Colonic mucosa (tissue), 4 donors: ENCODE results near the gene ZNF777. TPM values are rescaled to one million over a fixed set of nuclear protein-coding genes. Genes with fewer than 3 reads are reported as not detected.

Experiments
- DNase-seq: peaks from one replicate; pipeline ENCODE4 v3.0.0-alpha.2; 2020
- H3K27ac ChIP-seq: fragments of 200-600 bp; one replicate; pipeline ENCODE4 v1.8.0; 2021
- H3K27me3 ChIP-seq: fragments of 200-600 bp; one replicate; pipeline ENCODE4 v1.8.0; 2021
- H3K36me3 ChIP-seq: fragments of 200-600 bp; one replicate; pipeline ENCODE4 v1.8.0; 2021
- H3K4me1 ChIP-seq: fragments of 200-600 bp; one replicate; pipeline ENCODE4 v1.8.0; 2021; ENCODE audit warnings: mild to moderate bottlenecking
- H3K4me3 ChIP-seq: fragments of 200-600 bp; one replicate; pipeline ENCODE4 v1.8.0; 2021
- H3K9ac ChIP-seq, 2 donors: one replicate each; pipeline ENCODE4 v1.7.0; 2013; ENCODE audit warnings: control low read depth in 2 of 2, low read depth in 2 of 2, low read length in 2 of 2
- H3K9me3 ChIP-seq: fragments of 200-600 bp; one replicate; pipeline ENCODE4 v1.8.0; 2021
- CTCF ChIP-seq: fragments of 200-600 bp; IDR thresholded peaks from one replicate; pipeline ENCODE4 v1.8.0; 2022; ENCODE audit warnings: antibody characterized with exemption, mild to moderate bottlenecking
- intact Hi-C: fragments of 100-400 bp; cut with DNase I; formaldehyde crosslinking; loops from one replicate; pipeline ENCODE4 v1.14.1; 2022
- total RNA-seq, 2 donors: library from RNA; stranded (reverse); fragmentation: NEBNext Ultra II Directional in 1 of 2; extraction: Animal tissue kit (Norgen Biotek cat#: 25700) in 1 of 2; gene quantifications; one replicate each; pipeline ENCODE4 v1.2.1, GENCODE V29; 2021
- donor health status: healthy.
- donor health status: DM: no; HTN: no; CAD: no.
- donor health status: DM: no; HTN: no; CAD: no.

ZNF777 gene
- total RNA-seq, 2 donors from 2014 or later = 9.5 to 13.1 TPM

DNA sequence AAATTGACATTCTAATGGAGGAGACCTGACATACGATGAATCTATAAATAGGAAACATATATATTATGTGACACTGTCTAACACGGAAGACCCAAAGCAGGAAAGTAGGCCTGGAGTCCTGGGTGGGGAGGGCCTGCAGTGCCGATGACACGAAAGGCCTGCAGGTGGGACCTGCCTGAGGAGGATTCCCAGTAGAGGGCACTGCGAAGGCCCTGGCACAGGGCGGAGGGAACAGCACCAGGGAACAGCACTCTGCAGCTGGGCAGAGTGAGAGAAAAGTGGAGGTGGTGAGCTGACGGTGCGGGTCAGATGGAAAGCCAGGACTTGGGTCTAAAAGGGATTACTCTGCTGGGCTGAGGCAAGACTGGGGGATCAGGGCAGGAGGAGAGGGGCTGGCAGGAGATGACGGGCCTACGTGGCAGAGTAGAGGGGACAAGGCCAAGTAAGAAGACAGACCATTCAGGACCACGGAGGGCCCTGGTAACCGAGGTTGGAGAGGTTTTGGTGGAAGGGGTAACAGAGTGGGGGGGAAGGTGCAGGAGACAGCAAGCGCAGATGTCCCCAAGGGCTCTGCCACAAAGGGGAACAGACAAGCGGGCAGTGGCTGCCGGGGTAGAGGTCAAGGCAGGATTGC, 28.6 kb upstream of the ZNF777 start:
- no peak for DNase-seq
- Histone ChIP-seq H3K27ac (no peak overlapping the region), H3K4me1 (no peaks in the 10 kb centered on the region), H3K27me3 (no peaks in the 10 kb centered on the region), H3K9me3 (no peaks in the 10 kb centered on the region), H3K9ac (no peak overlapping the region), H3K4me3 (no peak overlapping the region), H3K36me3 (peaks cover 16% of the 10 kb centered on the region)
- TF ChIP-seq CTCF = no peak
- intact Hi-C loops = loop anchor here (10.0 kb wide), 1 partner anchor 135 kb away; no protein-coding TSS in a partner anchor

DNA sequence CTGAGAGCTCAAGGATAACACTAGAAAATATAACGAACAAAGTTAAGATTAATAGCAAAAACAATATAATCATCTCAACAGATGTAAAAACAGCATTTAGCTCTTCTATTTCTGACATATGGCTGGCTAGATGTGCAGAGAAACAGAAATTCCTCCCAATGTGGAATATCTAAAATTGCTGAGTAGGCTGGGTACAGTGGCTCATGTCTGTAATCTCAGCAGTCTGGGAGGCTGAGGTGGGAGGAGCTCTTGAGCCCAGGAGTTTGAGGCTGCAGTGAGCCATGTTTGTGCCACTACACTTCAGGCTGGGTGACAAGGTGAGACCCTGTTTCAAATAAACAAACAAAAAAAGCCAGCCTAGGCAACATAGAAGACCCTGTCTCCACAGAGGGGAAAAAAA, 18.7 kb upstream of the ZNF777 start:
- H3K9ac ChIP-seq = no peak overlapping the region
- H3K4me3 ChIP-seq = no peak overlapping the region
- peaks cover 3% of the 10 kb centered on the region for H3K36me3 ChIP-seq
- TF ChIP-seq CTCF = no peak
- H3K27ac ChIP-seq = no peak overlapping the region
- no peaks in the 10 kb centered on the region for H3K9me3 ChIP-seq
- intact Hi-C loops = no loop called here
- H3K4me1 ChIP-seq = no peaks in the 10 kb centered on the region
- H3K27me3 ChIP-seq = no peaks in the 10 kb centered on the region
- no peak for DNase-seq

DNA sequence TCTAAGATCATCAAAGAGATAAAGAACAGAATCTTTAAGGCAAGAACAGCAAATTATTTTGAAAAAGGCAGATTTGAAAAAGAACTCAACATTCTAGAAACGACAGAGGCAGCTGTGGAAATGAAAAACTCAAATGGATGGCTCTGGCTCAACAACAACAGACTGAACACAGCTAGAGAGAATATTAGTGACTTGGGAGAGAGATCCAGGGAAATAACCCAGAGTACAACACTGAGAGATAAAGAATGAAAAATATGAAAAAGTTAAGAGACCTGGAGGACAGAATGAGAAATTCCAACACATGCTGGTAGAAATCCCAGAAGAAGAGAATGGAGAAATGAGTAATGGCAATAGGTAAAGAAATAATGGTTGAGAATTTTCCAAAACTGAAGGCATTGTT, 17.9 kb upstream of the ZNF777 start:
- no peaks in the 10 kb centered on the region for H3K27me3 ChIP-seq
- no peak overlapping the region for H3K4me3 ChIP-seq
- no peak overlapping the region for H3K9ac ChIP-seq
- TF ChIP-seq CTCF = no peak
- intact Hi-C loops = no loop called here
- H3K36me3 ChIP-seq = peaks cover 3% of the 10 kb centered on the region
- no peak for DNase-seq
- no peaks in the 10 kb centered on the region for H3K9me3 ChIP-seq
- H3K4me1 ChIP-seq = no peaks in the 10 kb centered on the region
- H3K27ac ChIP-seq = no peak overlapping the region

- DNase-seq = no peak
- Histone ChIP-seq H3K27me3 (no peaks in the 10 kb centered on the region), H3K36me3 (peaks cover 3% of the 10 kb centered on the region), H3K27ac (no peak overlapping the region), H3K4me3 (no peak overlapping the region), H3K9ac (no peak overlapping the region), H3K9me3 (no peaks in the 10 kb centered on the region), H3K4me1 (no peaks in the 10 kb centered on the region)
- TF ChIP-seq CTCF = no peak
- intact Hi-C loops = no loop called here
Observed at GRCh38 chr7:149477494-149478443, 16.9 kb upstream of the ZNF777 start.

DNA sequence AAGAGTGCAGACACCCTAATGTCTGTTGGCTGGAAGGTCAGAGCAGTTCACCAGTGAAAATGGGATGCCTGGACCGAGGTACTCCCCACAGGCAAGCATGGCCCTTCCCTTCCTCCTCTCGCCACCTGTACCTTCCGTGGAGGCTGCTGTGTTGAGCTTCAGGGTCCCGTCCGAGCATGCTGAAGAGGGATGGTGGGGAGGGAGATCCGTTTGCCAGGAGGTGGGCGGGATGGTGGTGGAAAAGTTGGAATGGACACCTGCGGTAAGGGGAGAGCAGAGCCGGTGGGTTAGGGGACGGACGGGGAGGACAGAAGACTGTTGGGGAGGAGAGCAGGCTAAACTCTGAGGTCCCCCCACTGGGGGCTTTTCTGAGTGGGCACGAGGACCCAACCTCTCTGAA, 15.9 kb upstream of the ZNF777 start:
- no peak for TF ChIP-seq CTCF
- H3K27ac ChIP-seq = no peak overlapping the region
- no peaks in the 10 kb centered on the region for H3K9me3 ChIP-seq
- DNase-seq = no peak
- H3K4me1 ChIP-seq = no peaks in the 10 kb centered on the region
- H3K27me3 ChIP-seq = no peaks in the 10 kb centered on the region
- intact Hi-C loops = no loop called here
- peaks cover 3% of the 10 kb centered on the region for H3K36me3 ChIP-seq
- H3K4me3 ChIP-seq = no peak overlapping the region
- no peak overlapping the region for H3K9ac ChIP-seq
